ENCODE data around the gene FRYL.

The FRYL gene

GRCh38 chr4:48633657-48634056, 146.4 kb downstream of the FRYL start:
- TF ChIP-seq, protein P1, sequence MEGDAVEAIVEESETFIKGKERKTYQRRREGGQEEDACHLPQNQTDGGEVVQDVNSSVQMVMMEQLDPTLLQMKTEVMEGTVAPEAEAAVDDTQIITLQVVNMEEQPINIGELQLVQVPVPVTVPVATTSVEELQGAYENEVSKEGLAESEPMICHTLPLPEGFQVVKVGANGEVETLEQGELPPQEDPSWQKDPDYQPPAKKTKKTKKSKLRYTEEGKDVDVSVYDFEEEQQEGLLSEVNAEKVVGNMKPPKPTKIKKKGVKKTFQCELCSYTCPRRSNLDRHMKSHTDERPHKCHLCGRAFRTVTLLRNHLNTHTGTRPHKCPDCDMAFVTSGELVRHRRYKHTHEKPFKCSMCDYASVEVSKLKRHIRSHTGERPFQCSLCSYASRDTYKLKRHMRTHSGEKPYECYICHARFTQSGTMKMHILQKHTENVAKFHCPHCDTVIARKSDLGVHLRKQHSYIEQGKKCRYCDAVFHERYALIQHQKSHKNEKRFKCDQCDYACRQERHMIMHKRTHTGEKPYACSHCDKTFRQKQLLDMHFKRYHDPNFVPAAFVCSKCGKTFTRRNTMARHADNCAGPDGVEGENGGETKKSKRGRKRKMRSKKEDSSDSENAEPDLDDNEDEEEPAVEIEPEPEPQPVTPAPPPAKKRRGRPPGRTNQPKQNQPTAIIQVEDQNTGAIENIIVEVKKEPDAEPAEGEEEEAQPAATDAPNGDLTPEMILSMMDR (IDR thresholded peaks at IDR 0.05; ENCODE audit: extremely low read depth, insufficient read depth, missing control alignments) = no peak
- in situ Hi-C loops (cut with MboI; ENCODE audit: low pct_unique_long_range_greater_than_20kb, low sequenced_read_pairs, unreplicated experiment) = no loop called here
- DNase-seq (ENCODE audit: low spot score) = no peak

DNA sequence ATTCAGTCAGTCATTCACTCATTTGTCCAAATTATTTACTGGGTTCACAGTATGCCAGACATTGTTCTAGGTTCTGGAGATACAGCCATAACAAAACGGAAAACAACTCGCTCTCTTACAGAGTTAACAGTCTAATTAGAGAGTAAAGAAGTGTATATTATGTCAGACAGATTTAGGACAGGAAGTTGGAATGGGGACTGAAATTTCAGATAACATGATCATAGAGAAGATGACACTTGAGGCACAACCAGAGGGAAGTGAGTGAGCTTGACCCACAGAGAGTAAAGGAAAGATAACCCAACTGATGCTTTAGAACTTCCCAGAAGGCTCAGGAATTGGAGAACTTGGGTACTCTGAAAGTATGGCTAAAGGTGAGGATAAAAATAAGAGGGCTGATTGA, 150.6 kb downstream of the FRYL start:
- DNase-seq (ENCODE audit: low spot score) = no peak
- in situ Hi-C loops (cut with MboI; ENCODE audit: low pct_unique_long_range_greater_than_20kb, low sequenced_read_pairs, unreplicated experiment) = no loop called here

DNA sequence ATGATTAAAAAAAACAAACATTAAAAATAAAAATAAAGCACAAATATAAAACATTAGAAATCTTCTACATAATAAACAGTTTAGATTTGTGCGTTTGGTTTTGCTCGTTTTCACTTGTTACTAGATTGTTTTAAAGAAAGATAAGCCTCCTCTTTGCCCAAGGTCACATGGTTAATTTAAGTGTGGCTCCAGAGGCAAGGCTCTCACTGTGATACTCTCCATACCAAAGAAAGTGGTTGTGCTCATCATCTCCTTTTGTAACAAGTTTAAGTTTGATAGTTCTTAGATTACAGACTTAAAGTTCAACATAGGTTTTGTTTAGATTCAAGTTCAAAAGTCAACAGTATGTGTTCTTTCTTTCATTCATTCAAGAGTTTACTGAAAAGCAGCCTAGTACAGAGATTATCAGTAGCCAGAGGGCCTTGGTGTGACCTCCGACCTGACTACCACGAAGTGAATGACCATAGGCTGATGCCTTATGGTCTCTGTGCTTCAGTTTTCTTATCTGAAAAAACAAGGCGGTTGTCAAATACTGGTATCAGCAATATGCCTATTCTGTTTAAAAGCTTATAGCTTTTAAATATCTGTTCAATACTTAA, 156.8 kb downstream of the FRYL start:
- DNase-seq (ENCODE audit: low spot score) = no peak
- in situ Hi-C loops (cut with MboI; ENCODE audit: low pct_unique_long_range_greater_than_20kb, low sequenced_read_pairs, unreplicated experiment) = no loop called here
- TF ChIP-seq, protein P1 (IDR thresholded peaks at IDR 0.05; ENCODE audit: extremely low read depth, insufficient read depth, missing control alignments) = no peak

More for the DNA sequence above, 150.6 kb downstream of the FRYL start:
- TF ChIP-seq, protein P1 (IDR thresholded peaks at IDR 0.05; ENCODE audit: extremely low read depth, insufficient read depth, missing control alignments) = no peak

GRCh38 chr4:48620831-48621230, 159.2 kb downstream of the FRYL start:
- in situ Hi-C loops (cut with MboI; ENCODE audit: low pct_unique_long_range_greater_than_20kb, low sequenced_read_pairs, unreplicated experiment) = no loop called here
- no peak for DNase-seq (ENCODE audit: low spot score)
- TF ChIP-seq, protein P1 (IDR thresholded peaks at IDR 0.05; ENCODE audit: extremely low read depth, insufficient read depth, missing control alignments) = no peak

- in situ Hi-C loops (cut with MboI; ENCODE audit: low pct_unique_long_range_greater_than_20kb, low sequenced_read_pairs, unreplicated experiment) = no loop called here
- TF ChIP-seq, protein P1 (IDR thresholded peaks at IDR 0.05; ENCODE audit: extremely low read depth, insufficient read depth, missing control alignments) = no peak
Measured at GRCh38 chr4:48620093-48620492, 160.0 kb downstream of the FRYL start.

DNA sequence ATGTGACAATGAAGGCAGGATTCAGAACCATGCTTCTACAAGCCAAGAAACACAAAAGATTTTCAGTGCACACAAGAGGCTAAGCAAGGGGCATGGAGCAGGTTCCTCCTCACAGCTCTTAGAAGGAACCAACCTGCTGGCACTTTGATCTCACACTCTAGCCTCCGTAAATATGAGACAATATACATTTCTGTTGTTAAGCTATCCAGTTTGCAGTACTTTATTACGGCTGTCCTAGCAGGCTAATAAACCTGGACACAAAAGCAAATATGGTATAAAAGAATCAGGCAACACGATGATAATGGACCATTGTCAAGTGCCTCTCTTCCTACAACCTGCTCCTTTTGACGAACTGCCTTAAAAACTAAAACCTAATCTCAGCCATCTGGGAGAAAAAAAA, 175.6 kb downstream of the FRYL start:
- in situ Hi-C loops (cut with MboI; ENCODE audit: low pct_unique_long_range_greater_than_20kb, low sequenced_read_pairs, unreplicated experiment) = no loop called here
- TF ChIP-seq, protein P1 (IDR thresholded peaks at IDR 0.05; ENCODE audit: extremely low read depth, insufficient read depth, missing control alignments) = no peak
- no peak for DNase-seq (ENCODE audit: low spot score)

More at GRCh38 chr4:48620093-48620492, 160.0 kb downstream of the FRYL start:
- no peak for DNase-seq (ENCODE audit: low spot score)

Data from GM13977 (cell line).